ENCODE measurements around the gene NOTCH2.

NOTCH2 gene

DNA sequence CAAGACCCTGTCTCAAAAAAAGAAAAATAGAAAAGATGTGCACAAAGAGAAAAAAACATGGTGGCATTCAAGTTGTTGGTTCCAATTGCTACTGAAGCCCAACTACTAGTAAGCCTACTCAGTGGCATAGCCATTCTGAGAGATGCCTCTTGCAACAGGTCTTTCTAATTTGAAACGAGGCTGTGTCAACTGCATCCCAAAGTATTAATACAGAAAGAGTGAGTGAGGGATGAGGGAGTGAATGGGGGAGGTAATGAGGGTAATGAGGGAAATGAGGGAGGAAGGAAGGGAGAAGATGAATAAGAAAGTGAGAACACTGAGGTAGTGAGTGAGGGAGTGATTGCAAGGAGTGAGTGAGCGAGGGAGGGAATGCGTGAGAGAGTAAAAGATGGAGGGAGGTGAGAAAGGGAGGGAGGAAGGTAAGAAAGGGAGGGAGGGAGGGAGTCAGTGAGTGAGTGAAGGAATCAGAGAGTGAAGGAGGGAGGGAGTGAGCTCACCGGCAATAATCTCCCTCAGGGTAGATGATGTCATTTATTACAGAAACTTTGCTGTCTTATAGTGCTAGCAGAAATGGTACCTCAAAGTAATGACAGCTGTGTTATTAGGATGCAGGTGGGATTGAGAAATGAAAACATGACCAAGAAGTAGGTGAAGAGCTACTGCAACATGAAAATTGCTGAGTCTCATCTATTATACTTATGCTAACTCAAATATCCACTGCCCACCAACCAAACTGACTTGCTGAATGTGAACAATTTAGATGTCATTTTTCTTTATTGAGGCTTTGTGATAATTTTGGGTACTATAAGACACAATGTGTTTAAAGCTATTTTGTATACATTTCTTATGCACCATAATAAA lies 97.5 kb downstream of the NOTCH2 start:
- DNase-seq, result no peak

DNA sequence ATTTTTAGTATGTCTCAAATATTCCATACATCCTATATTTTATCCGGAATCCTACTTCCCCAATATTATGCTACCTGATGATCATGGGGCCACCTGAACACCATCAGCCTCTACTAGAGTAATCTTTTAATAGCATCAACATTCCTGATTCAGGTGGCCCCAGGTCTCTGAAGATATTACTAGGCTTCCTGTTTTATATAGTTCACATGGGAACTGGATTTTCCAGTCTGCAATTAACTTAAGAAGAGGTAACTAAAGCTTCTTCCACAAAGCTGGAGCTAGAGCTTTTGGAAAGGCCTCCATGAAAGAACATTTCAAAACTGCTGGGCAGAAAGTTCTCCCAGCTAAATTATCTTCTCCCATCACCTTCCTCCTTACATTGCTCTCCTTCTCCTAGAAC lies 100.9 kb downstream of the NOTCH2 start:
- DNase-seq, result no peak

DNA sequence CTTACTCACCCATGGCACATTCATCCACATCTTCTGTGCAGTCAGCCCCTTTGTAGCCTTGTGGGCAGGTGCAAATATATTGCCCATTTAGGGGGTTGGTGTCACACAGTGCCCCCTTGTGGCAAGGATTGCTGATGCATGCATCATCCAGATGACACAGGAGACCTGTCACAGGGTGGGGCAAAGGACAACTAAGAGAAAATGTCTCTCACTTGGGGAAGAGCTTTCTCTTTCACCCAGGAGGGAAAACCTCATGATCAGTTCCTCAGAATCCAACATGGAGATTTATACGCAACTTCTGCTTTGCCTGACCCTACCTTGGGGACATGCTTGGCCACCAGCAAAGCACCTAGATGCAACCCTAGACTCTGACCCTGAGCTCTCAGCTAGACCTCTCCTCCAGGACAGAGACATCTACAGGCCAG lies 101.4 kb downstream of the NOTCH2 start:
- DNase-seq, result peak; percentile 31 to 52

DNA sequence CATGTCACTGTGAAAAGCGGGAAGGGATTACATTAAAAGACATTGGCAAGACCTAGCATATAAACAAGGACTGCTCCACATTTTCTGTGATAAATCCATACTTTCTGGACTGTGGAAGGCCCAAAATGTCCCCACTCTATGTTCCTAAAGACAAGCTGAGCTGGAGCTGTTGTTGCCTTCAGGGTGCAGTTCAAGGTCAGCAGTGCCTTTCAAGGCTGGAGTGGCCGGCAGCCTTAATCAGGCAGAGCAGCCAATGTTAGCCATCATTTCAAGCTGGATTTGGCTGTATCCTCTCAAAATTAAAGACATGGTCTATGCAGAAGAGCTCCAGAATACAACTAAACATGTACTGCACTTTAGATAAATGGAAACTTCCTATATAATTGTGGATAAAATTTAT lies 102.8 kb downstream of the NOTCH2 start:
- DNase-seq, result no peak

DNA sequence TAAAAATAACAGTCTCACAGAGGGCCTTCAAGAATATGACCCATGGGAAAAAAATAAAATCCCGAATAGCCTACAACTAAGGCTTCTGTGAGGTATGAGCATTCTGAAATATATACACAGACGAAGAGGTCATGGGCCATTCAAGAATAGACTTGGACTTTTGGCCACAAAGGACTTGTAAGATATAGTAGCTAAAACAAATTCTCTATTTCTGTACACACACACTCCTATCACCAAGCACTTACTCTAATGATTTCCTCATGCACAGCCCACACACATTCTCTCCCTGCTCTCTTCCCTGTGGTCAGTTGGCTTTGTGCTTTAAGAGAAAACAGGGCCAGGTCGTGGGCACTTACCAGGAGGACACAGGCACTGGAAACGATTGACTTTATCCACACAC lies 103.4 kb downstream of the NOTCH2 start:
- no peak for DNase-seq

DNA sequence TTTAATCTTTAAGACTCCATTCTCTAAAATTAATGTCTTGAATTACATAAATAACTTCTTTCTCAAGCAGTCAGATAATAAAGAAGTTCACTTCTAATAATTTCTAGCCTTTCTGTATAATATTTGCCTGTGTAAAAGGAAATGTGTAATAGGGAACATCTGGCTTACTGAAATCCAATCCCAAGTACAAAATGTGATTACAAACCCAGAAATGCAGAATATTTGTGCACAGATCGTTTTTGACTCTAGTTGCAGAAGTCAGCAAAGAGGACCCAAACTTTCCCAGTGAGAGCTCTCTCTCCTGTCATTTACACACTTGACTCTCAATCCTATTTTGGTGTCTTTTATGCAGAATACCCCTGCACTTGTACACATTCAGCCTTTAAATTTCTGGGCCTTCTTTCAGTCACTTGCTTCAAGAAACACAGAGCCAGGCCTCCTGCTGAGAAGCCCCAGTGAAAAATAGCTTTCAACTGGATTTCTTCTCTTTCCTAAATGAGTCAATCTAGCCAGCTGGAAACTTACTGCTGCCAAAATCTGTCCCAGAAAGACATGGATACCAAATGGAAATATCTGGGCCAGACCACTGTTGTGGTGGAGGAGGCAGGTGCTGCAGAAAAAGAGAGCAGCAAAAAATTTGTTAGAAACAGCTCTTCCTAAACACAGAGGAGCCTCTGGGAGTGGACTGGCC lies 104.6 kb downstream of the NOTCH2 start:
- DNase-seq, result no peak

DNA sequence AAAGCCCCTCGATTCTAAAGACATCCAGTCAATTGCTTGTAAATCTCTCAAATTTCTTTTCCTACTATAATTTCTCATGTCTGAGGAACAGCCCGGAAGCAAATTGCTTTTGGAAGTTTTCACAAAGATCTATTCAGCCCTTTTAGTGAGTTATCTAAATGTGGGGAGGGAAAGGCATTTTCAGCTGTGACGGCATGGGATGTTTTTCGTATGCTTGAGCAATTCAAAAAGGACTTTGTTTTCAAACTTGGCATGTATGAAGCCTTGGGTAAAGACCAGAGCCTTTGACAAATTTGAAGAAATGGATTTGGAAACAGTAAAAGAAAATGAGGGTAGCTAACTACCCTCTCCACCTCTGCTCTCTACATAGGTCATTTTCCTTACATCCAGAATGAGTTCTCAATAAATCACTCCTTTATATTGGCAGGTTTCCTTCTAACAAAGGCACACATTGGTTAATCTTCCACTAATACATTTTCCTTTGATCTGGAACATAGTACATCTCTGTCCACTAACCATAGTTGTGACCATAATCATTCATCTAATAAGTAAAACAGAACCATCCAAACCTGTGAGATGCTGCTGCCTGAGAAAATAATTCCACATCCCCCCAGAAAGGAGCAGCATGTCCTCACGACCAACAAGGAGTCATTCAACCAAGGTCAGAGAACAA lies 107.0 kb downstream of the NOTCH2 start:
- DNase-seq, result no peak

DNA sequence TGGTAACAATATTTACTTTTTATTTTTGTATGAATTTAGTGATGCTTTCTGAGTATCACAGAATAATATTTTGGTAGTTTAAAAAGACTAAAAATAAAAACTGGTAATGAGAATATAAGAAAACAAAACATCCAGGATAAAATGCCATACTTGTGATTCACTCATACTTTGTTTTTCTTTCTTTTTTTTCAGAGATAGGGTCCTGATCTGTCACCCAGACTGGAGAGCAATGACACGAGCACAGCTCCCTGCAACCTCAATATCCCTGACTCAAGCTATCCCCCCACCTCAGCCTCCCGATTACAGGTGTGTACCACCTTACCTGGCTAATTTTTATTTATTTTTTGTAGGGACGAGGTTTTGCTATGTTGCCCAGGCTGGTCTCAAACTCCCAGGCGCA lies 109.0 kb downstream of the NOTCH2 start:
- DNase-seq, result no peak

DNA sequence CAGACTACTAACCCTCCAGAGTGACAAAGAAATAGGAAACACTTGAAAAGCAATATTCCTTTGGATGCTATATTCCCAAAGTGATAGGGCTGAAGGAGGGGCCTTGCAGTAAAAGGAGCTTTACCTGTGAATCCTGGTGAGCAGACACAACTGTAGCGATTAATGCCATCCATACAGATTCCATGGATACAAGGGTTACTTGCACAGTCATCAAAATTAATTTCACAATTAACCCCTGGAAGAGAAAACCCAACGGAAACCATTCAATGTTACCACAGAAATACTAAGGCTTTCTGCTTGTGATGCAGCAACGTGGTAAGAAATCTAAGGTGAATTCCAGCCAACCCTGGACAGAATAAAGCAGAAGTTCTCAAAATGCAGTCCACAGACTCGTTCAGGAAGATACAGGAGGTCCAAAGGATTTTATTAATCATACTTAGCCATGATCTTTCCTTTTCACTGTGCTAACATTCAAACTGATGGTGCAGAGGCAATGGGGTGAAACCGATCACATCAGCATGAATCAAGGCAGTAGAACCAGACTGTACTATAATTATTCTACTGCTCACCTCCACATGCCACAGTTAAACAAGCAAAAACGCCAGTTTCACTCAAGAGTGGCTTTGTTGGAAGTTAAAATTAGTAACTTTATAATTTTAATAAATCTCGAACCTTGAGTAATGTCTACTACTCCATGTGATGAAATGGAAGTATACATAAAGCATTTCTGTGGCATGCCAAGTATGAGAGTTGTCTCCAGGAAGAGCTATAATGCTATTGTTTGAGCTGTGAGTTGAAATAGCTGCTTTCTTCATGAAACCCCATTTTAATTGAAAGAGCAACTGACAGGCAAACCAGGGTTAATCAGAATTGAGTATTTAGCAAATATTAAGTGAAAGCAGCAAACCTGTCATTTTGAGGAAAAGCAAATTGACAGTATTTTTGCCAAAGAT lies 109.9 kb downstream of the NOTCH2 start:
- DNase-seq, result no peak

DNA sequence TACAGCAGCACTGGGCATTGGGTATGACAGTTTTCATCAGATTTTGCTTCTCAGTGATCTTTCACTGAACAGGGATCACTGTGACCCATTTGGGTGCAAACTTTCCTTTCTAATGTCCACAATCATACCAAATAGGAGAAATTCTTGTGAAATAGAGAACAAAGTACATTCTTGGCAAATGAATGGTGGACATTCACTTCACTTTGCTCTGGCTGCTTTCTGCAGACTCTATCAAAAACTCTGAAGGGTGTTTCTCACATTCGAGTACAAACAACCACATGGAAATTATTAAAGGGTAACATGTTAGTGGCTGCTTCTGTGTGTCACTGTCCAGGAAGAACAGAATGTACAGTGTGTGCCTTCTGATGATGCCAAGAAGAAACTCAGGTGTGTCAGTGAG lies 111.2 kb downstream of the NOTCH2 start:
- no peak for DNase-seq

DNA sequence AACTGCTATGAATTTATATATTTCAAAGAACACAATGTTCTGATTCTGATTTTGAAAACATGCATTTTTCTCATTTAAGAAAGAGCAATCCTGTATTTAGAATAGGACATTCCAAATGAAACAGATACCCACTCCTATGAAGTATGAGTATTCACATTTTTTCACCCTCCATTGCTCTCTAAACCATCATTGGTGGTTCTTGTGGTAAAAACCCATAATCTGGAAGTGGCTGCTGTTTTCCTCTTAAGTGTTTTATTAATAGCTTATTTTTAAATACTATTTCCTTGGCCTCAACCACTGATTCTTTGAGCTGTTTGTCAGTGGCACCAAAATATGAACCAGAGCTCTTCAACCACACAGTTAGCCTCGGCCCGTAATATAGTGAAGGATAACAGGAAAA lies 113.2 kb downstream of the NOTCH2 start:
- no peak for DNase-seq

DNA sequence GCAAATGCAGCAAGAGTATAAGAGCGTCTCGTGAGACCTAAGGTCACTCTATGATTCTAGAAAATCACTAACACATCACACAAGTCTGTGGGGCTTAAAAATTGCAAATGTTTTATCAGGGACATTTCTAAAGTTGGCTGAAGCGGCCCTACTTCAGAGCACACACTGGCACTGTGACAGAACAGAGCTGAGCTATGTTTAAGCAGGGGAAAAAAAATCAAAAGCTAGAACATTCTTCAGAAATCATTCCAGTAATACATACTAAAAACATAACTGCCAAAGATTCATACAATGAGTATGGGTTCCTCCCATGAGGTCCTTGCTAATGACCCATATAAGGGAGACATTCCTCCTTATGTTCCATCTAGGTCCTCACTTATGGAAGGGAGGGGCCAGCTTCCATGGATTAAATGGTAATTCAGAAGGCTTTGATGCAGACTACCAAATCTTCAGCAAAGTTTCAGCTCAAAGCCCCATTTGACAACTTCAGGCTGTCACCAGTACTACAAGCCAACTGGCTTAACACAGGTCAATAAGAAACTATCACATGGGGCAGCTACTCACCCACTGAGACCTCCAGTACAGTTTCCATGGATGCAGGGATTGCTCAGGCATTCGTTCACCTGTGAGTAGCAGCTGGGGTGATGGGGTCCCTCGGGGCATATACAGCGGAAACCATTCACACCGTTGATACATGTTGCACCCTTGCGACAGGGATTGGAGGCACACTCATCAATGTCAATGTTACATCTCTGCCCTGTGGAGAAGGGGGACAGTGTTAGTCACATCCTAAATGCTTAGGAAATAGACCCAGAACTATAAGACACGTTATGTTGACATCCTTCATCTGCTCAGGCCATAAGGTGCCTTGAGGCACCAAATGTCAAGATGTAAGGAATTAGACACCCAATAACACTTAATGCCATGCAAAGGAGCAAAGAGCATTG lies 114.7 kb downstream of the NOTCH2 start:
- DNase-seq, result no peak

DNA sequence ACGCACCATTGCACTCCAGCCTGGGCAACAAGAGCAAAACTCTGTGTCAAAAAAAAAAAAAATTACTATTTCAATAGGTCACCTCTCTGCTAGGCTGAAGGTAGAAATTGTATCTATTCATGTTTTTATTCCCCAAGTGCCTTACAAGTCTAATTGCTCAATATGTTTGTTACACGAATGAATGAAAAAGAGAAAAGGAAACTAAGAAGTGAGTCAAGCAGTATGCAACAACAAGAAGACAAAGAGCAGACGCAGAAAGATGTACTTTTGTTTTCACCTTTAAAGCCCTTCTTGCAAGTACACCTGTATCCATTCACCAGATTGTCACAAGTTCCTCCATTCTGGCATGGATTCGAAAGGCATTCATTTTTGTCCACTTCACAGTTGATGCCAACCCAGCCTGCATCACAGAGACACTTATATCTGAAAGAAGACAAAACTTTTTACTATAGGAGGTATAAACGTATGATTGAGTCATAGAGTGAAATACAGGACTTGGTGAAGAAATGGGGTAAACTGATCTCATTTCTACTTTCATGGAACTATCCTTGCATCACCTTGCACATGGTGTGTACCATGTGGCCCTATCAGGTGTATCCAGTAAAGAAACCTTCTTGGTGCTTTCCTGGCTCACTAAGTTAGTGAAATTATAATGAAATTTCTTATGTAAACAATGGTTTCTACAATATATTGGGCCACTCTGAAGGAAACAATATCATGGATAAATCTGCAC lies 116.0 kb downstream of the NOTCH2 start:
- no peak for DNase-seq

DNA sequence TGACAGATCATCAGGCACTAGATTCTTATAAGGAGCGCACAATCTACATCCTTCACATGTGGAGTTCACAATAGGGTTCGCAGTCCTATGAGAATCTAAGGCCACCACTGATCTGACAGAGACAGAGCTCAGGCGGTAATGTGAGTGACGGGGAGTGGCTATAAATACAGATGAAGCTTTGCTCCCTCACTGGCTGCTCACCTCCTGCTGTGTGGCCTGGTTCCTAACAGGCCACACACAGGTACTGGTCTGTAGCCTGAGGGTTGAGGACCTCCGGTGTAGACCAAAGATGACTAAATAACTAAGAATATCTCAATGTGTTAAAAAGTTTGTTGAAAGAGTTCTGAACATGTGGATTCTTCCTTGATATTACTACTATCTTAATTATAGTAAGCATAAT lies 117.0 kb downstream of the NOTCH2 start:
- DNase-seq, result no peak

DNA sequence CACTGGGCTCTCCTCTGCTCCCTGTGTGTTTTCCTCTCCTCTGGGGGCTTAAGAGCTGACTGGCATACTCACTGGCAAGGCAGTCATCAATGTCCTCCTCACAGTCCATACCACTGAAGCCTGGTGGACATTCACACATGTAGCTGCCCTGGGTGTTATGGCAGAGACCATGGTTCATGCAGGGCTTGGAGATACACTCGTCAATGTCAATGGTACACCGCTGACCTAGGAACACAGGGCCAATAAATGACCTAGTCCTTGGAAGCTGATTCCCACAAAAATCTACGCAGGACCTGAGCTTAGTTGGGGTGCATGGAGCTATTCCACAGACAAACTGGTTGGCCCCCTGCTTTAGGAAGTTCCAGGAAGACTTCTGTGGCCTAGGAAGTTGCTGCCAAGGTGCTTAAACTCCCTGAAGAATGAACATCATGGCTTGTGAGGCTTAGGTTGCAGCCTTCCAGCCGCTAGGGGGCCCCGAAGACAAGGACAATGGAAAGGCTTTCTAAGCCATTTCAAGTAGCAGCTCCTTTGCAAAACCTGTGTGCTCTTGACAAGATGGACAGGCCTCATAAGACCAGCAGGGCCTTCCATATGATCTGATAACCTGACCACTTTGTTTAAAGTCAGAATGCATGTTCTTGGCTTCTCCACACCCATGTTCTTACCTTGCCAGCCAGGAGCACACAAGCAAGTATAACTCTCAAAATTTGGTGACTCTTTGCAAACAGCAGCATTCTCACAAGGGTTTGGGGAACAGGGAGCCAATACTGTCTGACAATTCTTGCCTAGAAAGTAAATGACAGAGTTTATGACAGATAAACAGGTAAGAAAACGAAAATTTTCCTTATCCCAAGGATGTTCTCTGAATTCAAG lies 120.9 kb downstream of the NOTCH2 start:
- DNase-seq, result peak; percentile 22 to 41

DNA sequence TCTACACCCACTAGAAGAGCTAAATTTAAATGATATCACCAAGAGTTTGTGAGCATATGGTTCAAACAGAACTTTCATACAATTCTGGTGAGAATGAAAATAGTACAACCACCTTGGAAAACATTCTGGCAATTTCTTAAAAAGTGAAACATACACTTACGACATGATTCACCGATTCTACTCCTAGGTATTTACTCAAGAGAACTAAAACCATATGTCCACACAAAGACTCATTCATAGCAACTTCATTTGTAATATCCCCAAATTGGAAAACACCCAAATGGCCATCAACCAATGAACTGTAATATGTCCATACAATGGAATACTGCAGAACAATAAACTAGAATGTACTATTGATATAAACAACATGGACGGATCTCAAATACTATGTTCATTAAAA lies 122.0 kb downstream of the NOTCH2 start:
- no peak for DNase-seq

DNA sequence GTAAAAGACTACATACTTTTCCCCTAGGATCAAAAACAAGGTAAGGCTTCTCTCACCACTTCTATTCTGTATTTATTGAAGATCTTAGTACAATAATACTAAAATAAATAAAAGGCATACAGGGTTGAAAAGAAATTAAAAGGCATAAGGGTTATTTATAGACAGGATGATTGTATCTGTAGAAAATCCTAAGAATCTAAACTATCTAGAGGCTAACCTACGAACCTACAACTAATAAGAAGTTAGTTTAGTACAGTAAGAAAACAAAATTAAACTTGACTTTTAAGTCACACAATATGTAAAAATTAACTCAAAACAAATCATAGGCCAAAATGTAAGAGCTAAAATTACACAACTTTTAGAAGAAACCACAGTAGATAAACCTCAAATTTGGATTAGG lies 122.7 kb downstream of the NOTCH2 start:
- no peak for DNase-seq

DNA sequence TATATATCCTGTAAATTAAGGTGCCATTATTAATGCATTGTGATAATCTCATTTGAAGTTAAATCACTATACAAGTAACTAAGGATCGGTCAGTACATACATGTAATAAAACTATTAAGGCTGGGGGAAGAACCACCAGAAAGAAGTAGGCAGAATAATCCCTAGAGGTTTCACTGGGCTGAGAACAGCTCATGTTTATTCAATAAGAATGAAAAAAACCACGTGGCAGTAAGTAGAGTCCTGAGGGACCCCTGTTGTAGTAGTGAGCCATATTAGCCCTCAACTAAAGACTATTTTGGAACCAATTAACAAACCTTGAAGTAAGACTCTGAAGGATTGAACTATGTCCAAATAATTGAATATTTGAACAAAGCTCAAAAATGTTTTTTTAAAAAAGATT lies 126.2 kb downstream of the NOTCH2 start:
- DNase-seq, result no peak

DNA sequence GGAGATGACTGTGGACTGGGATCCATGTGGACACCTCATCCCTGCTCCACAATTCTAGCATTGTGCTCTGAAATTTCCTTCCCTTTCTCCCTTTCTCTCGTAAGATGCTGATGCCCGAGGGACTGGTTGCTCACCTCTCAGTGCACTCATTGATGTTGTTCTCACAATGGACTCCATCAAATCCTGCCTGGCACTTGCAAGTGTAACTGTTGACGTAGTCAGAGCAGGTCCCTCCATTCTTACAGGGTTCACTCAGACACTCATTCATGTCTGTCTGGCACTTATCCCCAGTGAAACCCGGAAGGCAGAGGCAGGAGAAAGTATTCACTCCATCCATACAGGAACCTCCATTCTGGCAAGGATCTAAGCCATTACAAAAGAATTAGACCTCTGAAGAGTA lies 128.1 kb downstream of the NOTCH2 start:
- no peak for DNase-seq

DNA sequence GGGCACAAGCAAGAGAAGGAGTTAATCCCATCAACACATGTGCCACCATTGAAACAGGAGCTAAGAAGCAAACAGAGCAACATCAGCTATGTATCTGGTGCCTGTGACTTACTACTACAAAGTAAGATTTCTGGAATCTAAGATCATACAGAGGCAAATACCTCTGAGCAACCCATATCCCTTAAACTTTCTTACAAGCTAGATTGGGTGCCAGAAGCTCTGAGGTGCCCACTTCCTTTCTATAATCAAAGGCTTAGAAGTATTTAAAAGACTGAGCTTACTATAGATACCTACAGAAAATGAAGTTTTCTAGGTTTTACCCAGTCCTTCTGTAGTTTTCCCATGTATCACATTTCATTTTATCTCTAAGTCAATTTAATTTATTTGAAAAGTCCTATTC lies 128.8 kb downstream of the NOTCH2 start:
- DNase-seq, result no peak

Data from bone marrow (tissue), 2 donors.